GM18526 (cell line): ENCODE measurements around the gene PARS2.

Source experiments
- POLR2A ChIP-seq: IDR thresholded peaks from 3 replicates; pipeline ENCODE4 v1.6.1; 2011; ENCODE audit not compliant: insufficient read length; ENCODE audit errors: extremely low read depth

Gene PARS2

GRCh38 chr1:54764133-54764921, at the start of gene PARS2:
Gene PARS2, minus strand, starts transcription at chr1:54764523. Its CDS starts 5,362 bp downstream, at chr1:54759161.
- peak; percentile 73 for TF ChIP-seq POLR2A

DNA sequence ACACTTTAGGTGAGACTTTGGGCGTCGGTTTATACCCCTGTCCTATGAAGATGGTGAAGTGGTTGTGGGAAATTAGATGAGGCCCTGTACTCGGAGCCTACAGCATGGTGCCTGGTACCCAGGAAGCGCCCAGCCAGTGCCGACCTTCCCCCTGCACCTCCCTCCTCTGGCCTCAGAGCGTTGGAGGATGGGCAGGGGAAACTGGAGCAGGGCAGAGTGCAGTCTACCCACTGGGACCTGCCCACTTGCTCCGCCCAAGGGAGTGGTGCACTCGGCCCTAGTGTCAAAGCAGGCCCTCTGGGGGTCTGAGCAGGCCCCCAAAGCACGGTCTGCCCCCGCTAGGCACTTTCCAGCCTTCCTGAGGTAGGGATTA, 49.8 kb upstream of the PARS2 start:
- no peak for TF ChIP-seq POLR2A

- no peak for TF ChIP-seq POLR2A
Observed at GRCh38 chr1:54813485-54814125, 49.3 kb upstream of the PARS2 start.

GRCh38 chr1:54812801-54813484, 48.6 kb upstream of the PARS2 start:
- TF ChIP-seq POLR2A = no peak

DNA sequence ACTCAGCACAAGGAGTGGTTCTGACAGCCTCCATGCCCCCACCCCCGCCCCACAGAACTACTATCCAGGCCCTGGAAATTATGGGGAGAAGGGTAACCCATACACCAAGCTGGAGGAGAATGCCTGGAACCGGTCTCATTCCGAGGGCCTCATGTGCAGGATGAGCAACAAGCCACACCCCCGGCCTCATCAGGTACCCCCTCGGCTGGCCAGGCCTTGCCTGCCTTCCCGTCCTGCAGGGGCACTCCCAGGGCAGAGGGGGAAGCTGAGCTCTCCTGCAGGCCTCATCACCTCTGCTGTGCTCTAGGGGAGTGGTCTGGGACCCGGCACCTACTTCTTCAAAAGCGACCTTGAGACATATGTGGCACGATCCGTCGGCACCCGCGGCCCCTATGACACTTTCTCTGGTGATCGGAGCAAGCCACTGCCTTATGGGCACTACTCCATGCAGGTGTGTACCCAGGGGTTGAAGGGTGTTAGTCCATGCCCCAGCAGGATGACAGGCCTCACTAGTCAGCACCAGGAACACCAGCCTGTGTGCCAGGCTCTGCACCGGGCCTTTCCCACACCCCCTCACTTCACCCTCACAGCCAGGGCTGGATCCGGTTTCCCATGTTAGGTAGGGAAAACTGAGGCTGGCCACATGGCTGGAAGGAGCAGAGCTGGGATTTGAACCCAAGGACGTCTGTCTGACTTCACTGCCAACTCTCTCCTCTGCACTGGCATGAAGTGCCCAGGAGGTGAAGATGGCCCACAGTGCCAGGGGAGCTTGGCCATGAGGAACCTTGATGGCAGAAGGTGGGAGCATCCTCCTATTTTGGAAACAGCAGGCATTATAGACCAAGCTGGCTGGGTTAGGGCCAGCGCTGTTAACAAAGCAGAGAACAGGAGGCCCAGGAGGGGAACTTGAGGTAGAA, 47.7 kb upstream of the PARS2 start:
- no peak for TF ChIP-seq POLR2A

- TF ChIP-seq POLR2A = no peak
Observed at GRCh38 chr1:54811066-54811465, 46.7 kb upstream of the PARS2 start.

DNA sequence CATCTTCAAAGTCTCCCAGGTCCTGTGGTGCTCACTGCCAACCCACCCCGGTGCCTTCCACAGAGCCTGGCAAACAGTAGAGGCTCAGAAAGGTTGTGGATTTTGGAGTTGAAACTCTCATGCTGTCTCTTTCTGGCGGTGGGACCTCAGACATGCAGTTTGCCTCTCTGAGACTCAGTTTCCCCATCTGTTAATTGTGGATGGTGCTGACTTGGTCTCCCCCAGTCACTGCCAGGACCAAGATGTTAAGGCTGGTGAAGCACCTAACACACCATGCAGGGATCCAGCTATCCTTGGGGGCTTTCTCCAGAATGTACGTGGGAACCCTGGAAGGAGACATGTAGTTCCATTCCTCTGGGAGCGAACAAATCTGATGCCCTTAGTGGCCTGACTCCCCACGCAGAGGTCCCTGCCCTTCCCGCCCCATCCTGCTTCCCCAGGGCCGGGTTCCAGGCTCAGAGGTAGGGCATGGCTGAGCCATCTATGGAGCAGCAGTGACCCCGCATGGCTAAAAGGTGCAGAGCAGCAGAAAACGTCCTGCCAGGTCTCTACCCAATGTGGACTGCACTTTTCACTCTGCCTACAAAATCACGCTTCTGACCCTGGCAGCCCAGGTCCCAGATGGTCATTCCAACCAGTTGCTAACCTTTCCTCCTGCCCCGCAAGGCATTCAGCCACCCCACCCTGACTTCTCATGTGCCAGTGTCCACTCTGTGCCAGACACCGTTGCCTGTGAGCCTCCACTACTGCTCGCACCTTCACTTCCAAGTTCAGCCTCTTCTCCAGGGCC, 46.0 kb upstream of the PARS2 start:
- no peak for TF ChIP-seq POLR2A

DNA sequence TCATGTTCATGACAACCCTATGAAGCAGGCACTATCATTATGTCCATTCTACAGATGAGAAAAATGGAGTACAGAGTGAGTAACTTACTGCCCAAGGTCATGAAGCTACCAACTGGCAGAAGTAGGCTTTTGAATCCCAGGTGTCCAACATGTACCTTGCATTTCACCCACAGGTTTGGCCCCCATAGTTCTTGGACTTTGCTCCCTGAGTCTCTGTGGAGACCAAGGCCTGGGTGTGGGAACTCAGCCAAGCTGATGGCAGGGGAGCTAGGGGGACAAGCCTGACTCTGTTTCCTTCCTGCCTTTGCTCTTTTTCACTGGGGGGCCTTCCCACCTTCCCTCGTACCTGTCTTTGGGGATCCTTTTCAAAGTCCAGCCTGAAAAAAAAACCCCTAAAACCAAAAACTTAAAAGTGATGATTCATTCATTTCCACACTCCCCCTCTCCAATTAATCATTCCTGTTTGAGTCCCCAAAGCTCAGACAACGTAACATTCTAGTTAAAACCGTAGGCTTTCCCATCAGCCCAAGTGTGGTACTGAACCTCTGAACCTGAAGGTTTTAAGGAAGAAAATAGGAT, 45.3 kb upstream of the PARS2 start:
- TF ChIP-seq POLR2A = no peak

DNA sequence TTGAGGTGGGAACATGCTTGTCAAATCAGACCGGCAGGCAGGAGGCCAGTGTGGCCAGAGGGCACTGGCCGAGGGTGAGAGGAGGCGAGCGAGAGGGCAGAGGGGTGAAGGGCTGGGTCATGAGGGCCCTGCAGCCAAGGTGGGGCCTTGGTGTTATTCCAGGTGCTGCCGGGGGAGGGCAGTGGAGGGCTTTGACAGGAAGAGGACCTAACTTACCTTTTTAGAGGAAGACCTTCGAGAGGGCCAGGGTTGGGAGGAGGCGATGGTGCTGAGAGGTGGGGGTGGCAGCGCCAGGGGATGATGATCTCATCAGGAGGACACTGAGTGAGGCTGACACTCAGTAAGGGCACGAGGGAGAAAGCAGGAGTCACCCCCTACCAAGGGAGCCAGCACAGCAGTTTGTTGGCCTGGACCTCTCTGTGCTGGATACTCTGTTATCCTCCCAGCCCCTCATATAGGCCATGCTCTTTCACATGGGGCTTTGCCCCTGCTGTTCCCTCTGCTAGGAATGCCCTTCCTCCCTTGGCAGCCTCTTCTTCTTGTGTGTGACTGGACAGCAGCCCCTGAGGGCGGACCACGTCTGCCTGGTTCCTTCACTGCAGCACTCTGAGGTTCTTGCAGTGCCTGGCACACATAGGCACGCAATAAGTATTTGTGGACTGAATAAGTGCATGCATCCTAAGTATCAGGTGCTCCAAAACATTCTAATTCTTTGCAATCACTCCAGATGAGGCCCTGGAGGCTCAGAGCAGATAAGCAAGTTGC, 44.3 kb upstream of the PARS2 start:
- TF ChIP-seq POLR2A = no peak

DNA sequence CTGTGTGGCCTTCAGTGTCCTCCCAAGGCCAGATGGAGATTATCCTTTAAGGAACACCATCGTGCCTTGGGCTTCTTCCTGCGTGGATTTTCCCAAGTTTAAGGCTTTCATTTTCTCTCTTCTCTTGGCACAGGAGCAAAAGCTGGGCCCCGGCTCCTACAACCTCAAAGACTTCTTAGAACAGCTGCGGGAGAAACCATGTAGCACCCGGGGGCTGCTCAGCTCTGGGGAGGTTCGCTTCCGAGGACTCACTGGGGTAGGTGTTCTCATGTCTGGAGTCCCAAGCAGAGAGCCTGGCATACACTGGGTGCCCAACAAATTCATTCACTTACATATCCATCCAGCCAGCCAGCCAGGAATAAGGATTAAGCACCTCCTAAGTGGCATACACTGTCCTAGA, 43.4 kb upstream of the PARS2 start:
- TF ChIP-seq POLR2A = no peak

DNA sequence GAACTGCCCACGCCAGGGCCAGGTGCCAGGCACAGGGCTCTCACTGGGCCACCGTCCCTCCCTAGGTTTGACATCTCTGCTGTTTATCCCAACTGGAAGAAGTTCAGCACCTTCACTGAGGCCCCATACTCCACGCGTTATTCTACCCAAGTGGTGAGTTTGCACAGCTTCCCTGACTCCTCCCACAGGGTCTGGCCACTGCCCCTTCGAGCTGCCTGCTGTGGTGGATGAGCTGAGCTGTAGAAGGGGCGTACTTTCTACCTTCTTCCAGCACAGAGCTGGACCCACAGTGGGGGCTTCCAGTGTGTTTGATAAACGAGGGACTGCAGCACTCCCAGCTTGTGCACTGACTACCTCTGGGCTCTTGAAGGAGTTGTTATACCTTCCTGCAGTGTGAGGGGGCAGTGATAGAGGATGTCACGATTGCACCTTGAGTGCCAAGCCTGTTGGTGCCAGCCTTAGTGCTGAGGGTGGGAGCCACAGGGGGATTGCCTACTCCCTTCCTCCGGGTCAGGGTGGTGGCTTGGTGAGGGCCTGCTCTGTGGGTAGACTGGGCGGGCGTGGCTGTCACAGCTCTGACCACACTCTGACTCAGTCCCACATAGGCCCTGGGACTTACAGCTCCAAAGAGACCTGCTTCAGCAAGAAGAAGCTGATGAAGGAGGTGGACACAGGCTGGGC, 42.7 kb upstream of the PARS2 start:
- no peak for TF ChIP-seq POLR2A

GRCh38 chr1:54805981-54806381, 41.7 kb upstream of the PARS2 start:
- no peak for TF ChIP-seq POLR2A

DNA sequence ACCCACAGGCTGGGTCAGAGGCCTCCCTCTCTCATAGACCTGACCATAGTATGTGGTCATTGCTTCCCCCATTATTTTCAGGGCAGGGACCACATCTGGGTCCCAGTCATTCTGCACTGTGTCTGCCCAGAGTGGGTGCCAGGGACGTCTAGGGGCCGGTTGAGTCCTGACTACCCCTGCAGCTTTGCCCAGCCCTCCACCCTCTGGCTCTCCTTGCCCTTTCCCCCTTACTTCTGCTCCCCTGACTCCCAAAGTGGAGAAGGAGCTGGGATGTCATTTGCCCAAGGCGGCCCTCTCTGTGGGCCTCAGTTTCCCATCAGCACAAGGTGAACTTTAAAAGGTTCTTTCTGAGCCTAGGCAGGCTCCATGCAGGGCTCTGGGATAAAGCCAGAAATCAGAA, 41.1 kb upstream of the PARS2 start:
- TF ChIP-seq POLR2A = no peak

DNA sequence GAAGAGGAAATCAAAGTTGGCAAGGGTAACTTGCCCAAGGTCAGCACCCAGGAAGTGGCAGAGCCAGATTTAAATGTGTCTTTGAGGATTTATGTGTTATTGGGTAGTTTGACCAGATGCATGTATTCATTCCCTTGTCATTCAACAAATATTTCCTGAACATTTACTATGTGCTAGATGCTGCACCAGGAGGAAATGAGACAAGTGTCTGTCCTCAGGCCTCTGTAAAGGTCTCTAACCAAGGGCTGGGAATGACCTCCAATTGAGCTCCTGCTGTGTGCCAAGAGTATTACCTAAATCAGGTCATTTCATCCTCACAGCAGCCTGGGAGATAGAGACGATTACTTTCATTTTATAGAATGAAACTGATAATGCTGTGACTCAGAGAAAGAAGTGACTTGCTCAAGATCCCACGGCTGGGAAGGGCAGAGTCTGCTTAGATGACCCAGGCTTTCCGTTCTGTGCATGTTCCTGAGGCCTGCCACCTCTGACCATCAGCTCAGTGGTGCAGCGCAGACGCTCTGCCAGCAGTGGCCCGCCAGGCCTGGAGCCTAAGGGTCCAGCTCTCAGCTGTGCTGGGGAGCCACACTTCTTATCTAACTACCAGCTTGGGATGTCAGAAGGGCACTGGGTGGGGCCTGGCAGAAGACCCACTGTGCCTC, 40.3 kb upstream of the PARS2 start:
- no peak for TF ChIP-seq POLR2A
